NCI-H1105 treated with DMSO at 0.1 percent for 48 hours (cell line): ENCODE data around the gene ANK3.

Source experiments
- DNase-seq: peaks from one replicate; lab custom pipeline; 2025; lab: John Stamatoyannopoulos, UW

The ANK3 gene

DNA sequence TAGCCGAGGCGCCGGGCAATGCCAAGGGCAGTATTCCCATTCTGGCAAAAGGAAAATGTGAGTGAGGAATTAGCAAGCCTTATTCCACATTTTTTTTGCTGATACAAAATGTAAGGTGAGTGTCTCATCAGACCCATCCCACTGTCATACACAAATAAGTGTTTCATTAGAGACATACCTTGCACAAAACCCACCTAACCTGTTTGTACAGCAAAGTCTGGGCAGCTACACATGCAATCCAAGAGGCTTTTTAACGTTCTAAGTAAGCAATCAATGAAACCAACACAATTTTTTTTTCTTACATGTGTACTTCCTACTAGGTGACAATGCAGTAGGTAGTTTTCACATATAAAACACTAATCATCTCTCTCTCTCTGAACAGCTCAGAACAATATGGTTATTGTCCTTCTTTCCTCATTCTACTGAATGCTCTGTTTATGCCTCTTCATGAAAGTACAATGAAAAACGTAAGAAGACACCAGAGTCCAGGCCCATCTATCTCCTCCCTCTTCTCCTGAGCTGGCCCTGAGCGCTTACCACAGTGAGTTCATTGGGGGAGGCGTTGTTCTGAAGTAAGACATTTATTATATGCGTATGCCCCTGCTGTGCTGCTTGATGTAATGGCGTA lies 217.2 kb downstream of the ANK3 start:
- DNase-seq: no peak

DNA sequence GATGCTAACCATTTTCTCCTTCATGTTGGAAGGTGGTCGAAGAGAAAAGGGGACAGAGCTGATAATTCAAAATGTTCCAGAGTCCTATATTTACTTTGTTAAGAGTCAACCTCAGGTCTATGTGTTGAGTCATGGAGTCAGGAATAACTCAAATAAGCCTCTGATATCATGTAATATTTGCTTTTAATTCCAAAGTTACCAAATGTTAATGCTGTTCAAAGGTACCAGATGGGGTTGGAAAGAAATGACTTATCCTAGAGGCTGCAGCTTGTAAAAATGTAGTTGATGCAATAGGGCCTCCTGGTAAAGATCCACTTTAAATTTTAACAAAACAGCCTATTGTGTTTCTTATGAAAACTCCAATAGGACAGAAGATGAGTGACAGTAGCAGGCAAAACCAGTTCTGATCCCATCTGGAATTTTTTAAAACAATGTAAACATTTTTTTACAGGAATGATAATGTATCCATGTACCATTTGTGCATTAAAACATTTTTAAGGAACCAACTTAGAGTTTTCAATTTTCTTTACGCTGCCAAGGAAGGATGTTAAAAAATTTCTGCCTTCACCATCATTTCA lies 218.2 kb downstream of the ANK3 start:
- no peak for DNase-seq

DNA sequence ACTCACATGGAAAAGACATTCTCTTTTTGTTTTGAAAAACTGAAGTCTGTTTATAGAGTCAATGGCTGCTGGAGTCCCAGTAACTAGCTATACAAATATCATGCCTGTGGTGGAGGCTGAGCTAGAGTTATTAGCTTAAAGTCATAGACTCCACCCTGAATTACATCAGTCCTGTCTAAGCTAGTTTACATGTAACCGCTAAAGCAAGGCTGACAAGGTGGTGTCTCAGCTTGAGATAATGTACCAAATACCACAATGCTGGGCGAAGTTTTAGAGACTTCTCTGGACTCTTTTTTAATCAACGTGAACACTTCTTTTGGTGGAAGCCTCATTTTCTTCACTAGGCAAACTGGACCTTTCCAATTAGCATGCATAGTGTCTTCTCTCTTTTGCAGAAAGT lies 219.4 kb downstream of the ANK3 start:
- DNase-seq: no peak

DNA sequence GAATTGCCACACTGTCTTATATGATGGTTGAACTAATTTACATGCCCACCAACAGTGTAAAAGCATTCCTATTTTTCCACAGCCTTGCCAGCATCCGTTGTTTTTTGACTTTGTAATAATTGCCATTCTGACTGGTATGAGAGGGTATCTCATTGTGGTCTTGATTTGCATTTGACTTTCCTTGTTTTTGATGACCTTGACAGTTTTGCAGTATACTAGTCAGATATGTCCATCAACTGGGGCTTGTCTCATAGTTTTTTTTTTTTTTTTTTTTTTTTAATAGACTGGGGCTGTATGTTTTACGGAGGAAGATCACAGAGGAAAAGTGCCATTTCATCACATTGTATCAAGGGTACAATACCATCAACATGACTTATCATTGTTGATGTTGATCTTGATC lies 220.6 kb downstream of the ANK3 start:
- no peak for DNase-seq

DNA sequence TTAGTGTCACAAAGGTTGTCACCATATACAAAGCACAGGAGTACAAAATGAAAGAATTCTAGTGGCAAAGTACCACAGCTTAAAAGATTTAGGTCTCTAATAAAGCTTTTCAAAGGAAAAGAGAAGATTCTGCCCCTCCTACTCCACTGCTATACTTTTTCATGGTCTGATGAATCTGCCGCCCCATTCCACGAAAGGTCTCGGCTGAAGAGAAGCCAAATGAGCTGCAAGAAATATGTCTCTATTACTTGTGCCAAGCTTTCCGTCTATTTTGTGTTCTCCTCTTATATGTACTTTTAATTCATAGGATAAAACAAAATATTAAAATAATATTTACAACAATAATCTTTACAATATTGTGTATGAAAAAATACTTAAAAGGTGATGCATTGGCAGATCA lies 222.6 kb downstream of the ANK3 start:
- DNase-seq: no peak

DNA sequence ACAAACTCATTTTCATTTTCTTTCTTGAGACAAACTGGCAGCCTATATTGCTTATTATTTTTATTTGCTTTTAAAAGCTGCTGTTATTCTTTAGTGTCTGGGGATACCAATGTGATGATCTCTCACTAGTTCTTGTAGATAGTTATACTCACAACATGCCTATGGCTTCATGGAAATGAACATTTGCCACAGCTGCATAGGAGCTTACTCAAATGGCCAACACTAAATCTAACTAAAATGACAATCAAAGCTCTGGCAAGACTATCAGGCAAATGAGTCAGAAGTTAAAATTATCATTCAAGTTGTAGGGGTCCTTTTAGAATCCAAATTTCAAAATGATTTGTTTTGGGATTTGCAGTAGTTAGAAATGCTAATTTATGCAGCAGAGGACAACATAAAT lies 225.9 kb downstream of the ANK3 start:
- DNase-seq: no peak

DNA sequence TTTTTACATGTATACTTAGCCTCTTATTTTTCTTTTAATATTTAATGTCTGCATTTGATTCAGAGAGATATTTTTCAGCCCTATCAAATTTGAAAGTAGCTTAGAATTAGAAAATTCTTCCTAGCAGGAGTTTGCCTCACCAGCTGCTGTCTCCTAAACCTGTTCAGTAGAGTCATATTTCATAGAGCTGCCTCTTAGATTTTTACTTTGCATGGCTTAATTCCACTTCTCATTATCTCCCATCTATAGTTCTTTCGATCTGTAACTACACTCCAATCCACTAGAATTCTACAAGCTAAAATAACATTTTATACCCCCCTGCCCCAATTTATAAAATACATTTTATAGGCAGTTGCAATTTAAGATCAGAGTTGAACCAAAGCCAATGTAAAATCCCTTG lies 227.0 kb downstream of the ANK3 start:
- peak; percentile 3 for DNase-seq

DNA sequence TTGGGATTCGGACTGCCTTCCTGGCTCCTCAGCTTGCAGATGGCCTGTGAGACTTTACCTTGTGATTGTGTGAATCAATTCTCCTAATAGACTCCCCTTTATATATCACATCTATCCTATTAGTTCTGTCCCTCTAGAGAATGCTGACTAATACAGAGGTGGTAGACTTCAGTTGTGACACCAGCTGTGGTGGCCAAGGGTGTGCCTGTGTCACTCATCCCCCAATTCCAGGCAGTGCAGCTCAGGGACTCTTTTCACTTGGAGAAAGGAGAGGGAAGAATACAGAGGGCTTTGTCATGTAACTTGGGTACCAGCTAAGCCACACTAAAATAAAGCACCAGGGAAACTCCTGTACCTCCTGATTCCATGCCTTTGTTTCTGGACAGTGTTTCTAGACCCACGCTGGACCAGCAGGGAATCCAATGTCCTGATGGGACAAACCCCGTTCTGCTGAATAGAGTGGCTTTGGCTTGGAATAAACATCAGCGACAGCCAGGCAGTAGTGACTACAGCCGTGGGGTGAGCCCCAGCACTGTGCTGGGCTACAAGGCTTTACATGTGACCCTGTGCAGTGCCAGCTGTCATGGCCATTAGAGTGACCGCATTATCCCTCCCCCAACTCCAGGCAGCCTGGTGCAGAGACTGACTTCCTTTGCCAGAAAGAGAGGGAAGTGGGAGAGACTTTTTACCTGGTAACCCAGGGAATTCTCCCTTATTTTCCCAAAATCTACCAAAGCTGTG lies 233.6 kb downstream of the ANK3 start:
- DNase-seq: no peak

DNA sequence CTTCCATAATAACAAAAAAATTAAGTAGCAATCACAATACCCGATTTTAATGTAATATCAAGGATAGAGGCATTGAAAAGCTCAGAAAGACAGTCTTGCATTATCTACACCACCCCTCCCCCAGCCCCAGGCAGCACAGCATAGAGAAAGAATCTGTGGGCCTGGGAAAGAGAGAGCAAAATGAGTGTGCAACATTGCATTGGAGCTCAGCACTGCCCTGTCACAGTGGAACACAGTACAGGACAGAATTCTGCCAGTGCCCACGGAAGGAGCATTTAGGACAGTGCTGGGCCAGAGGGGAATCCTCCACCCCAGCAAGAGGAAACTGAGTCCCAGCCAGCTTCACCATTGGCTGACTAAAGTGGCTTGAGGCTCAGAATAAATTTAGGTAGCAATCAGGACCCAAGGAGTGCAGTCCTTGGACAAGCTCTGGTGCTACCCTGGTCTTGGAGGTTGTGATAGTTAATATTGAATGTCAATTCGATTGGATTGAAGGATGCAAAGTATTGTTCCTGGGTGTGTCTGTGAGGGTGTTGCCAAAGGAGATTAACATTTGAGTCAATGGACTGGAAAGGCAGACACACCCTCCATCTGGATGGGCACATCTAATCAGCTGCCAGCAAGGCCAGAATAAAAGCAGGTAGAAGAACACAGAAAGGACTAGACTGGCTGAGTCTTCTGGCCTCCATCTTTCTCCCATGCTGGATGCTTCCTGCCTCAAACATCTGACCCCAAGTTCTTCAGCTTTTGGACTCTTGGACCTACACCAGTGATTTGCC lies 234.4 kb downstream of the ANK3 start:
- DNase-seq: no peak

DNA sequence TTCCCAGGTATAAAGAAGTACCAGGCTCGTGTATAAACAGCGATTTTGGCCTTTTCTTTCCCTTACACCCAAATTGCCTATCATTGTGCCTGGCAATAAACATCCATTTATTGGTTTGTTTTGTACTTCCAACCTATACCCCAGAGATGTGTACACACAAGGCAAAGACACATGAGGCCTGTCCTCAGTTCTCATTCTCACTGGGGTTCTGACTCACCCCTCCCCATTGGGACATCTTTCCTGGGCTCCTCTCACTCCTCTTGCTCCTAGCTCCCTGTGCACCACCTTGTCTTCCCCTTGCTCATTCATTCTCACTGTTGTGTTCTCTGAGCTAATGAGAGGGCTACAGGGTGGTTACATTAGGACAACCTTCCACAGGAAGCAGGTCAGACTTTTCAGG lies 240.7 kb downstream of the ANK3 start:
- no peak for DNase-seq

DNA sequence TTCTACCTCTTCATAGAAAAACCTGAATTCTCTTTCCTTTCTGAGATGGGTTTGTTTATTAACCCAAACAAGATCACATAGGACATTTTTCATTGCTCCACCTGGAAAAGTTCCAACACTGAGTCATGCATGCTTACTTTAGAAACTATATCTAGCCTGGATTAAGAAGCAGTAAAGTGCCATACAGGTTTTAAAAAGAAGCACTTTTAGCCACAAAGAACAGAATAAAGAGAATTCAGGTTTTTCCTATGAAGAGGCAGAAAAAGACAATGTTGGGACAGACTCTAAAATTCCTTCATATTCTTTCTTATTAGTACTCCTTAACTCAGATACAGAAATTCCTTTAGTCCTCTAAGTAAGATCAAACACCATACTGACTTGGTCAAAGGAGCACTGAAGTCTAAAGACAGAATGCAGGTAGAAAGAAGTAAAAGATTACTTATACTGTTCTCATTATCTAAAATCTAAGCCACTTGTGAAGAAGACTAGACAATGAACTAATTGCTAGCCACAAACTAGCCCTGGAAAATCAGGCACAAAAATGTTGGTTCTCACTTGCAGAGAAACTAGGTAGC lies 241.3 kb downstream of the ANK3 start:
- DNase-seq: no peak

DNA sequence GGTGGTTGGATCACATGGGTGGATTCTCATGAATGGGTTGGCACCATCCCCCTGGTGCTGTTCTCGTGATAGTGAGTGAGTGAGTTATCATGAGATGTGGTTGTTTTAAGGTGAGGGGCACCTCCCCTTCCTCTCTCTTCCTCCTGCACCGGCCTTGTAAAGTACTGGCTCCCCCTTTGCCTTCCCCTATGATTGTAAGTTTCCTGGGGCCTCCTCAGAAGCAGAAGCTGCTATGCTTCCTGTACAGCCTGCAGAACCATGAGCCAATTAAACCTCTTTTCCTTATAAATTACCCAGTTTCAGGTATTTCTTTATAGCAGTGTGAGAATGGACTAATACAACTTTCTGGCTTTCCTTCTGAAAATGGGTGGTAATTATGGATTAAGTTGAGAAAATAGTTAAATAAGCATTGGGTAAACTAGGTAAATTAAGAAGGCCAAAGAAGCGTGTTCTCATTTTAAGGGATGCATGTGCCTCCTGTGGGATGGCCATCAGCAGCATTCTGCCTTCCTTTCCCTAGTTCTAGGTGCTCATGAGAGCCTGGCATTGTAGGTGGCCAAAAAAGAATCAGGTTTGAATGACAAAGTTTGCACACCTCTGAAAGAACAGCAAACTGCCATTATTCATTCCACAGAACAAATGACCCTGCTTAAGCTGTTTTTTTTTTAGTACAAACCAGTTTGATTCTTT lies 242.0 kb downstream of the ANK3 start:
- no peak for DNase-seq

DNA sequence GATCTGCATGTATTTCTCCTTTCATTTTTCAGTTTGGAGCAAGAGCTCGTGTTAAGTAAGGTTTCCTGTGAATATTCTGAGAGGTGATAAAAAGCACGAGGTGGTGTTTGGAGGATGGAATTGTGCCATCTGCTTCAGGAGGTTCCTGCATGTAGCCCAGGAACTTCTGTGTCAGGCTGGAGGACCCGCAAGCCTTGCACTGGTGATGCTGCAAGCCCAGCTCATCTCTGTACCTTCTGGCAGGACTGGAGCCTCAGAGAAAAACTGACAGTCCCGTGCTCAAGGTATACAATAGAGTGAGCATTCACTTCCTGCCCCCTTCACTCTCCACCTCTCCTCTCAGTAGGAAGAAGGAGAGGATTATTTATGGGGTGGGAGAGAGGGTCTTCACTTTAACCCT lies 242.7 kb downstream of the ANK3 start:
- no peak for DNase-seq

DNA sequence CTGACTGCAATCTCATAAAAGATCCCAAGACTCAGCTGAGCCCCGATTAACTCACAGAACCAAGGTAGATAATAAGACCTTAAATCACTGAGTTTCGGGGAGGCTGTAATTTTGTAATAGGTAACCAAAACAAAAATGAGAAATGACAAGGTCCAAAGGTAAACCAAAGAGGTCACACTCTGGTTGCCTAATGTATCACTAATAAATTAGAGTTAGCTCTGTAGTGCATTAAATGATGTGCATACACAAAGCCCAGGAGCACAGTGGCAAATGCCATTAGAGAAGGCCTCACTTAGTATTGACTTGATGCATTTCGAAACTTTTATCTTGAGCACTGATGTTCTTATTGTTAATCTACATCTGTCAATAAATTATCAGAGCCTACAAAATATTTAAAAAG lies 245.6 kb downstream of the ANK3 start:
- DNase-seq: no peak

DNA sequence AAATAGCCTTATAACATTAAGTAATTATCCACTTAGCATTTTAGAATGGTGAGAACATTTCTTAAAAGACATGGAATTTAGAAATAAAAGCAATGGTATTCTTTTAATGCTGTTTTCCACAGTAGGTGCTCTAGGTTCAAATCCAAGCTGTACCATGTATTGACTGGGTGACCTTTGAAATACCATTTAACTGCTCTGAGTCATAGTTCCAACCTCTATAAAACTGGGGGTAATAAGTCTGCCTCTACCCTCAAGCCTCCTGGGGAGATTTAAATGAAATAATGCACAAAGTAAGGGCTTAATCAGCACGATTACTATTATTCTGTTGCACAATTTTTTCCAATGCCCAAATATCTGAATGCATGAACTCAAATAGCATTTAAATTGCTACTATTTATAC lies 246.9 kb downstream of the ANK3 start:
- DNase-seq: no peak

DNA sequence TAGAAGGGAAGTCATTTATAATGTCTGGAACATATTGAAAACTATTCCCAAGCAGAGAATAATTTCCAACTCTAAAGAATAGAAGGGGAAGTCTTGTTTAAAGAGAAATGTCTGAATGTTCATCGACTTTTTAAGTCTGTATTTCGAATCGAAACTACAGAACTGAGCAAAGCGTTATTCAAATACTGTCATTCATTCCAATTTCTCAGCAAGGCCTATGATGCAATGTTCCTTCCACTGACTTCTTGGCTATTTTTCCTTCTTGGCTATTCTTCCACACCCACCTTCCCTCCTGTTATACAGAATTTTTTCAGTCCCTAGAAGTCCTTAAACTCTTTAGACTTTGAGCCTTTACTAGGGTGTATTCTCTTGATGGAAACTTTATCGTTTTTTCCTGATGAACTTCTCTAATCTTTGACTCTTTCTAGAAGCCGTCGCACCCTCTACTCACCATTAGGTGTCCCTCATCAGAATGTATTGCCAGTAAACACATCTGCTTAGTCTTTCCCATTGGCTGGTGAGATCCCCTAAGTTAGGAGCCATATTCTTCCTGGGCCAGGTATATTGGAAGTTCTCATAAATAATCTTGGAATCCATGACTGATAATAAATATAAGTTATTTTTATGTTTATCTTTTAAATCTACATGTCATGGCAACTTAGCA lies 247.6 kb downstream of the ANK3 start:
- no peak for DNase-seq

DNA sequence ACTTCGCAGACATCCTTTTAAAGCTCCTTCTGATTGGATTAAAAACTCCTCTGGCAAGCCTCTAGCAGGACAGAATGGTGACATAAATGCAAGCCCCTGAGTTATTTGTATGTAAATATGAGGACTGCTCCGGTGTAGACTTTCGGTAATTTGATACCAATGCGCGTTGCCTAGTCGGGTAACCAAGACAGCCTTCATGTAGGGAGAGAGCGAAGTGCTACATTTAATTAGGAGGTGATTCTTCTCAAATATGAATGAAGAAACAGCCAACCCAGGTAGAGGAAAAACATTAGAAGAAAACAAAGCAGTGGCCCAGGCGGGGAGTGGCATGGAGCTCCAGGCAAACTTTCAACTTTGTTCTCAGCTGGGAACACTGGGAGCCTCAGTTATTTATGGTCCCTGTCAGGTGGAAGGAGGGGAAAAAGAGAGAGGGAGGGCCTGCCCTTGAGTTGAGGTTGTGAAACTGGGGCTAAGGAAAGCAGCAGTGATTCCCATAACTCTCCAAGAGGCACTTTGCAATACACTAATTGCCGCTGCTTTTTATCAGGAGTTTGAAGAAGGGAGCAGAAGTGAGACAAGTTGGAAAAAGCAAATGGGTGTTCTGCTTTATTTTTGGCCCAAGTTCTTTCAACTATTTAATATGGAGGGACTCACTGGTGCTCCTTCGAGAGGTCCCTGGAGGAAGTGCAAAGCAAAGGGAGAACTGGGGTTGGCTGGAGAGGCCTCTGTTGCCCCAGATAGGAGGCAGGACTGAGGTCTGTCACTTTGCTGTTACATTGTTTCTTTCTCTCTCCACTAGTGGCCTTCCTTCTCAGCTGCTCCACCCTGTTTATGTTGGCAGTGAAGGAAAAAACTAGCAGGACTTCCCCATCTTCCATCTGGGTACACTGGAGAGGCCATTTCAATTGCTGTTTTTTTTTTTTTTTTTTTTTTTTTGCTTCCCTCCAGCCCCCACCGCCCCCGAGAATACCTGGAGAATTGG lies 248.7 kb downstream of the ANK3 start:
- DNase-seq: peak; percentile 72

DNA sequence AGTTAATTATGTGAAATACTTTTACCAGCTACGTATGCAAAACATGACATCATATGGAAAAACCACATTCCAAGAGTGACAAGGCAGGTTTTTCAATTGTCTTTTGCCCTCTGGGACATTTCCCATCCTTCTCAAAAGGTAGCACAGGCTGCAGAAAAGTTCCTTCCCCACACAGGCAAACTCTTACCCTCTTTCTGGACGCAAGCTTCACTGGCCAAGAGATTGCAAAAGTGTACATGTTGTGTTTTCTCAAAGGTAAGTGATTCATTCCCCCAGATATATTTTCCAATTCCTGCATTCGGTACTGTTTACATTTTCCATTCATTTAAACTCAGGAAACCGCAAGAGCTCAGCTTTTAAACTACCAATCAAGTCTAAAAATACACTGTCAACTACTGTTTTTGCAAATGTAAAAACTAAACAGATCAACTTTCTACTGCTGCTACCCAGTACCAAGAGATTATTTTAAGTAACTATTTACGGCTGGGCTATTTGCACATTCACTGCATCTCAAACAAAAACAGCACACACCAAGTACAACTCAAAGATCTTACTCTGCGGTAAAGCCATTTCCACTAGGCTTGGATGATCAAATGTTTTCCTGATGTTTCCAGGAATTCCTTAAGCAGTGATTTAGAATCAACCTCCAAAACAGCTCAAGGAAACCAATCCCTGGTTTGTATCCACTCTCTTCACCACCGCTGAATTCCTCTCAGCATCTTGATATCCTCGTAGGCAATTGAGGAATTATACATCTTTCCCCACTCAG lies 249.7 kb downstream of the ANK3 start:
- no peak for DNase-seq

DNA sequence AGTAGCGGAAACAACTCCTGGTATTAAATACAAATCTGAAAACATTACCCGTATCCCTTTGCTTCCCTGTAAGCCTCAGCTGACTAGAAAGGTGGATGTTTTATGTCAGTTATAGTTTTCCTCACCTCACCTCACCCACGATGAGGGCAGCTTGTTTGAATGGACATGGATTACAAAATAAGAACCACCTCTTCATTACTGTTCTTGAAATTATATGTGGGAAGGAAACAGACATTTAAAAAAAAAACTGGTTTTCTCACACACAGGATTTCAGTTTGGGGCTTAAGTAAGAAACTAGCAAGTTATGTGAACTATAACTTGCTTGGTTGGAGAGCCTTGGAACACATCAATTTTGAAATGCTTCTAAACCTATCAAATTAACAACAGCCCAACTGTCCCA lies 250.4 kb downstream of the ANK3 start:
- no peak for DNase-seq
